GM19193 (cell line): Measurements from ENCODE around the gene C12orf60.

ENCODE experiments used
- POLR2A ChIP-seq: IDR thresholded peaks from 4 replicates; pipeline ENCODE4 v1.6.1; 2011; ENCODE audit not compliant: insufficient read depth, insufficient read length; ENCODE audit errors: extremely low read depth

C12orf60 gene

DNA sequence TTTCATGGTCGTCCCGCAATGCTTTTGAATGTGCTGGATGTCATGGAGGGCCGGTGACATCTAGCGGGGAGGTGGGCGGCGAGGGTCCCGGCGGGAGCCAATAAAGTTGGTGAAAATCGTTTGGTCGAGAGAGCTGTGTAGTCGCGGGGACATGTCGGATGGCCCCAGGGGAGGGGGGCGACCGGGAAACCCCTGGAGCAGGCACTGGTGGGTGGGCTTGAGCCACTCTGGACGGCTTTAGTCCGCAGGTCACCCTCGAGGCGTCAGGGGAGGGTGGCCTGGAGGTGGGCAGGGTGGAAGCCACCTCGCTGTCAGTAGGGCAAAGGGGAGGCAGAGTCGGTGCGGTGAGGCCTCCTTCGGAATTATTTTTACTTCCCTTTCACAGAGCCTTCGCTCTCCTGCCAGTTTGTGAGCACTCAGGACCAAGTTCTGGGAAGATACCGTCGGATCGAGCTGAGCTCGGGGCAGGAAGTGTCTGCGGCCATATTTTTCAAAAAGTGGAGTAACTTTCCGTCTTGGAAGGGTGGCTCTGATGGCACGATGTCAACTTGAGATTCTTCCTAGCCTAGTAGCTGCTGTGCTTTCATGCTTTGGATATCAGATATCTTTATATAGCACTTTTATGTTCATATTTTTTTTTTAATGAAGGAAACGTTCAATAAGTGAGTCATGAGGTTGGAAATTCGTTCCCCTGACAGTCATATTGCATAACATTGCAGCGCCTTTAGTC lies 28.4 kb upstream of the C12orf60 start:
- no peak for TF ChIP-seq POLR2A

- TF ChIP-seq POLR2A = no peak
These were observed 27.9 kb upstream of the C12orf60 start for GRCh38 chr12:14775636-14775980.

- no peak for TF ChIP-seq POLR2A
These were observed 27.1 kb upstream of the C12orf60 start for GRCh38 chr12:14776236-14776961.

- TF ChIP-seq POLR2A = no peak
These were observed 26.2 kb upstream of the C12orf60 start for GRCh38 chr12:14777271-14777670.

DNA sequence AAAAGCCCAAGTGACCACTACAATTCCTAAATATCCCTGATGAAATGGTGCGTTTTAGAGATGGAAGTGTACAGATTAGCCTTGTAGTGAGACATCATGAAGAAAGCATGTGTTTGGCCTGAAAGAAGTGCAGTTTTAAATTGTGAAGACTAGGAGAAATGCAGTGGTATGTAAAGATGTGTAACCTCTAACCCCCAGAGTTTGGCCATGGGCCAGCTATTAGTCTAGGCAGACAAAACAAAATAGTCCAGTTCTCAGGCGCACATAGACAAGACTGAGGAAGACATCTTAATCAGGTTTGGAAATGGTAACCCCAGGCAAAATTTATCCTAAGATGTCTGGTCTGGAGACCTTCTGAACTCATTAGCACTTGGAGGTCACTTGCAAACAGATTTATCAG lies 23.6 kb upstream of the C12orf60 start:
- TF ChIP-seq POLR2A = no peak

- TF ChIP-seq POLR2A = no peak
These were observed 22.6 kb upstream of the C12orf60 start for GRCh38 chr12:14780859-14781258.

- TF ChIP-seq POLR2A = no peak
These were observed 21.9 kb upstream of the C12orf60 start for GRCh38 chr12:14781563-14781962.

GRCh38 chr12:14782756-14783155 lies 20.7 kb upstream of the C12orf60 start:
- no peak for TF ChIP-seq POLR2A

GRCh38 chr12:14784471-14784870 lies 19.0 kb upstream of the C12orf60 start:
- no peak for TF ChIP-seq POLR2A

DNA sequence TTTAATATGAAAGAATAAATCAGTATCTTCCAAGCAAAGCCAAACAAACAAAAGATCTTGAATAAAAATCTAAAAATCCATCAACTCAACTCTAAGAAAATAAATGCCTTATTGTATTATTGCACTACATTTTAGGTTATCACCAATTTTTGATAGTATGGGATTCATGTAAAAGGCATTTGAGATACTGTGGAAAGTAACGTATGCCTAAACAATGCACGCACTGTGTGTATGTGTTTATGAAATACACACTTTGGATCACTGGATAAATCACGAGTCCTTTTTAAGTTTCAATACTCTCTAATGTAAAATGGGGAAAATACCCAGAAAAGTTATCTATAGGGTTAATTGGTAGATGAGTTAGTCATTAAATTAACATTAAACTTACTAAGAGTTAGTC lies 17.9 kb upstream of the C12orf60 start:
- no peak for TF ChIP-seq POLR2A

DNA sequence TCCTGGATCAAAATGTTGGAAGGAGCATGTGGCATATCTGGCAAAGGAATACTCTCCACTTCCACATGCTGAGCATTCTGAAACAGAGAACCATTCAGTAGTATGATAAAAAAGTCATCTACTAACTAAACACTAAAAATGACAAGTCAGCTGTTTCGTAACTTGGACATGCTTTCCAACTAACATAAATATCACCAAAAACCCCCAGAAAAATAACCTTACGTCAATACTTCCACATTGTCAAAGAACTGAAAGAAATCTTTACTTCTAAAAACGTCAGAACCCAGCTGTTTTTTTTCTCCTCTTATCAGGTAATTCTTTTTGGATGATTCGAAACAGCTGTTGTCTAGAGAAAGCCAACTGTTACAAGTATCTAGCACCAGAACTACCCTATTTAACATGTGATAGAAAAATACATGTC lies 8.4 kb upstream of the C12orf60 start:
- TF ChIP-seq POLR2A = no peak

- no peak for TF ChIP-seq POLR2A
These were observed 1.2 kb upstream of the C12orf60 start for GRCh38 chr12:14802247-14802646.

- TF ChIP-seq POLR2A = no peak
These were observed 804 bp upstream of the C12orf60 start for GRCh38 chr12:14802721-14803010.

DNA sequence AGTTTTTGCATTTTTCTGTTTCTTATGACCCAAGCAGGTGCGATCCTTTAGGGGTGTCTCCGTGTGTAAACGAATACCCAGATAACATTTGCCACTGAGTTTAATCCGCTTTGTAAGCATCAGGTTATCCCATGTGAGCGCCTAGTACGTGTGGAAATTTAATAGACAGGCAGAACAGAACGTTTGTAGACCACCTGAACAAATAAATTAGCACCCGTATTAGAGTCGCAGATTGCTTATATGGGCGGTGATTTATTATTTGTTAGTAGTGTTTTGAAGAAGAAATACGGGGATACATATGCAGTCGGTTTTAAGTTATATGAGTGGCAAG lies 325 bp downstream of the C12orf60 start:
- TF ChIP-seq POLR2A = no peak

- no peak for TF ChIP-seq POLR2A
These were observed 6.9 kb downstream of the C12orf60 start for GRCh38 chr12:14810167-14810952.

DNA sequence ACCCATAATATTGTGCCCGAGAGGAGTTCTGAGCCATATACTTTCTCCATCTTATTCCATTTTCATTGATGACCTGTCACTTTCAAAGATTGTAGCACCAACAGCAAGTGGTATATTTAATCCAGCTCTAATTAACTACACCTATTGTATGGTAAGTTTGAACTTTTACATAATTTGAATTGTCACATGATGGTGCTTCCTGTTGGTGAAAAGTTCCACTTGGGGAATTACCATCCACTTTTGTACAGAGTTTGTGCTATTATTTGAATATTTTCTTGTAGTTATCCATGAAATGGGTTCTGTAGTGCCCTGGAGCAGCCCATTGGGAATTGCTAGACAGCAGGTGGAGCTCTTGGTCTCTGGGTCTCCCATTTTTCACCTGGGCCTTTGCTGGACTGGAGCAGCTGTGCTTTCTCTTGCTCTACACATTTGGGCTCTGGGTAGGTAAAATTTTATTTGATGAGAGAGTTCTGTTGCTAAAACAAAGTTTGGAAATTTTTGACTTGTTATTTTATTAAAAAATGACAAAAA lies 7.5 kb downstream of the C12orf60 start:
- no peak for TF ChIP-seq POLR2A
